Lower leg skin (tissue), 3 donors: ENCODE measurements around the gene ST8SIA5.

Experiments used
- CTCF ChIP-seq, 3 donors: fragments of 450-650 bp; IDR thresholded peaks; one replicate each; pipeline ENCODE4 v1.5.1; 2016; ENCODE audit warnings: antibody characterized with exemption in 3 of 3, mild to moderate bottlenecking in 3 of 3, moderate library complexity in 2 of 3
- POLR2A ChIP-seq, 2 donors: fragments of 450-650 bp; IDR thresholded peaks; one replicate each; pipeline ENCODE4 v1.6.1; 2016 to 2017; ENCODE audit warnings: antibody characterized with exemption in 2 of 2, mild to moderate bottlenecking in 1 of 2, moderate library complexity in 1 of 2

- no peak for TF ChIP-seq CTCF (IDR thresholded peaks at IDR 0.05)
- no peak for TF ChIP-seq POLR2A (IDR thresholded peaks at IDR 0.05)
Measured at GRCh38 chr18:46660957-46661749, 95.7 kb downstream of the ST8SIA5 start.
